Measurements from ENCODE around the gene ACSL3.

GRCh38 chr2:222965555-222965954 lies 104.7 kb downstream of the ACSL3 start:
- TF ChIP-seq EZH2 (IDR thresholded peaks at IDR 0.05; ENCODE audit: borderline replicate concordance, low read depth, low read length, severe bottlenecking) (no peak), CTCF (IDR thresholded peaks at IDR 0.05; ENCODE audit: extremely low read depth in 1 of 2, insufficient read depth in 1 of 2, low read depth in 1 of 2, low read length in 2 of 2) (no peak), POLR2AphosphoS5 (IDR thresholded peaks at IDR 0.05; ENCODE audit: insufficient read depth, low read depth, low read length) (no peak), POLR2A (IDR thresholded peaks at IDR 0.05; ENCODE audit: low read depth, low read length) (no peak), FOS (IDR thresholded peaks at IDR 0.05; ENCODE audit: borderline replicate concordance, insufficient read depth, low read length) (no peak), MAX (IDR thresholded peaks at IDR 0.05; ENCODE audit: insufficient read depth, insufficient read length) (no peak), GATA2 (IDR thresholded peaks at IDR 0.05; ENCODE audit: insufficient read depth, insufficient read length, low read depth, low read length) (no peak)

Measured in endothelial cell of umbilical vein (primary cell).